ENCODE measurements around the gene IL22.
A peak's percentile ranks its signal among the peaks of the same experiment; 100 is the strongest.
"Not testable (repeated sequence)": the region's sequence is repeated elsewhere in the genome, so short reads cannot be mapped to it uniquely, and the experiment has no call there.

Gene IL22

DNA sequence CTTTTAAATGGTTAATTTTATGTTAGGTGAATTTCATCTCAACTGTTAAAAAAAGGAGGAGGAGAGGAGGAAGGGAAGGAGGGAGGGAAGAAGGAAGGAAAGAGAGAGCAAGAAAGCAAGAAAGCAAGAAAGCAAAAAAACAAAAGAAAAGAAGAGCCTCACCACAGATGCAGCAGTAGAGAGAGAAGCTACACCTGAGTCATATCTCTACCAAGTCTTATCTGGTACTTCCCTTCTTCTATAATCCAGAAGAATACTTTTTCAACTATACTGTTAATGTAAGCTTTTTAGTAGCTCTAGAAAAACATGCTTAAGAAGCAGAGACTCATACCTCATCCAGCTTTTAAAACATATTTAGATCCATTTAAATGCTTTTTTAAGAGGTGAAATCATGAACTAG lies 22.2 kb downstream of the IL22 start:
- no peak for DNase-seq (ENCODE audit: low read depth in 1 of 2, low spot score in 1 of 2)

DNA sequence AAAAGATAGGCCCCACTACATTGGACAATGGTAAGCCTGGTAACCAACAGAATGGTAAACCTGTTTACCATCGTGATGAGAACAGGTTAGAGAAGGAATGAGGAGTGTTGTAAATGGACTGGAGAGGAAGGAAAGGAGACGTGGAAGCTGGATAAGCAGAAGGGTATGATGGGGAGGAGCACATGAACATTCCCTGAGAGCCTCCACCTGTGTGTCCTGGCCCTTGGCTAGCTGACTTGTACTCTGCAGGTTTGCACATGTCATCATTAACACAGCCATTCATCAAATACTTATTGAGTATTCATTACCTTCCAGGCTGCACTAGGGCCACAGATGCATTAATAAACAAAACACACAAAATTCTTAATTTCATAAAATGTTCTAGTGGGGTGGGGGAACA lies 23.4 kb downstream of the IL22 start:
- no peak for DNase-seq (ENCODE audit: low read depth in 1 of 2, low spot score in 1 of 2)

DNA sequence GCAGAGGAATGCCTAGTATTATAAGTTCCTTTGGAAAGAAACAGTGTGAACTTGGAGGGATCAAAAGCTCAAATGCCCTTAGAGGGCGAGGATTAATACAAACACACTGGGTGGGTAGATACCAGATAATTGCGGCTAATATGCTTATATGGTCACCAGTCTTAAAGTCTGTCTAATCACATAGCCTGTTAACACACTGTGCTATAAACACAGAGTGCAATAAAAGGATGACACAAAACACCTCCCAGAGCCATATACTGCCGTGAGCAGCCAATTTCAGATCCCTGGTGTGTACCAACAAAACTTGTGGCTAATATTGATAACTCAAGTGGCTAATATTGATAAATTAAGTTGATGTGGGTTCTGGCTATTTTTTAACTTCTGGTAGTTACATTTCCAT lies 26.0 kb downstream of the IL22 start:
- no peak for DNase-seq (ENCODE audit: low read depth in 1 of 2, low spot score in 1 of 2)

DNA sequence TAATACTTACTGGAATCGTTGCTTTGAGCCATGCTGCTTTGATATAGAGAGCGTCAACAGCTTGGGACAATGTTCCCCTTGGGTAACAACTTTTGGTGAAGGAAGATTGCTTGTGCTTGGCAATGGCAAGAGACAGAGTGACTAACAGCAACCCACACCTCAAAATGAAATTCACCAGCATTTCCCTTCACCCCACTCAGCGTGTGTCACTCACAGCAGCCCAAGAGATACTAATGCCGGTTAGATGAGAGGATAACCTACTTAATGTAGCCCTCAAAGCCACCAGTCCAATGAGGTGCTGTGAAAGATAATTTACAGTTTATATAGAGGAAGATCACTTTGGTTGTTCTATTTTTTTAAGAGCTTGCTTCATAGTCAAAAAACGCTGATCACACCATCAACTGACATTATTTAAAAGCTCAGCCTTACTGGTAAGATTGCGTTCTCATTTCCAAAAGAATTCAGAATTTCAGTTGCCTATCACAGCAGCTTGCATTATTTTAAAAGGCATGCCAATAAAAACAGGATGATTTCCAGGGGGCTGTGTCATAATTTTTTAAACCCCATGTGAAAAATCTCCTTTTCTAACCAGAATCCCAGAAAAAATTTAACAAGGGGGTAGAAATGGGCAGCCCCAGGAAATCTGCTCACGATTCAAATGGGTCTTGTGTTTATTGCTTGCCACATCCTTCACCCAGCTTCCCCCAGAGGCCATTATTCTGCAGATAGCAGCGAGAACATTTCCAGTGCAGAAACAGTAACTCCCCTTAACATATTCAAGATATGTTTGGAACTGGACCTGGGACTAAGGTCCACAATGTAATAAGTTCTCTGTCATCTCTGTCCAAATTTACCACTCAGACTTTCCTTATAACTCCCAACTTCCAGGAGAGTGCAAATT lies 27.6 kb downstream of the IL22 start, which contains the start of gene IL26:
TSS of gene IL26 (minus strand) at position 235 of the 901 bp plus-strand sequence. CDS start at position 181, 54 bp downstream.
- DNase-seq (ENCODE audit: low read depth in 1 of 2, low spot score in 1 of 2): no peak

DNA sequence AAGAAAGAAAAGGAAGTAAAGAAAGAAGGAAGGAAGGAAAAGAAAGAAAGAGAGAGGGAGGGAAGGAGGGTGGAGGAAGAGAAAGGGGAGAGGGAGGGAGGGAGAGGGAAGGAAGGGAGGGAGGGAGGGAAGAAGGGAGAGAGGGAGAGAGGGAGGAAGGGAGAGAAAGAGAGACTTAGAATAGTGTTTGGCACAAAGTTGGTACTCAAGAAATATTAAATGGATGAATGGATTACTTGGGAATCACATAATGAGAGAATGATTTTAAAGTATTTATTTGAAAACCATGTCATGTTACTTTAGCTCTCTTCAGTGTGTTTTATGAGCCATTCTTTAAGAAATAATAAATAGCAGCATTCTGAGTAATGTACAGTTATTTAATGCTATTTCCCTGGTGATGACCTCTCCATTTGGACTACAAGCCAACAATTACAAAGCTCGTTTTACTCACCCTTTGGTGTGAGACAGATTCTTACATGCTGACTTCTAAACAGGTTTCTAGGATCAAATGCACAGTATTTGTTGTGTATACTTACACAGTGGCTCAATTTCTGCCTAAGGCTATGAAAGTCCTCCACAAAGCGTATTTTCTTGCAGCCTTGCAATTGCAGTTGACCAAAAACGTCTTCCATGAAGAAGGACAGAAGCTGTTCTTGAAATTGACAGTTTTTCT lies 28.7 kb downstream of the IL22 start:
- no peak for DNase-seq (ENCODE audit: low read depth in 1 of 2, low spot score in 1 of 2)

DNA sequence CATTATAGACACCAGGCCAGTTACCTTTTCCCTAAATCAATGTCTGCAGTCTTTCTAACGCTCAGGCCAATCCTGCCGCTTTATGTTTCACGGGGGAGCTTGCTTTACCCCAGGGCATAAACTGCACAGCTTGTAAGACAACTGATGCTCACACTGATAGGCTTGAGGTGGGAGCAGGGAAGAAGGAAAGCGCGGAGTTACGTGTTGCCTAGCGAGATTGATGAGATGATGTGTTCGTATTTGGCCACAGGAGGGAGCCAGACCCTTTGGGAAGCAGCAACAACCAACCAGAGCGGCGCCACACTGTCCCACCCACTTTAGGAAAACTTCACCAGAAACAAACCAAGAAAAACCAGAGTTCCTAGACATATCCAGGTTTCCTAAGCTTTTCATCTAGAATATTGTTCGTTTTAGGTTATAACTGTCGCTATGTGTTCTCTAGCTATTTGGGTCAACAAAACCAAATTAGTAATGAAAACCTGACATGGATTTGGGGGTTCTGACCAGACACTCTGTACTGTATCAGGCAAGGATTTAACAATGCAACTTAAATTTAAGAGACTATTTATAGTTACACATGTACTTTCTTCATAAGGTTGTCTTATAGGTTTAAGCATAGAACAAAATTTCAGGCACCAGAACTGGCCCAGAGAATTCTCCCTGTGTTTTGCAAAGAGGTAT lies 30.2 kb downstream of the IL22 start:
- peak; percentile 37 for DNase-seq (ENCODE audit: low read depth in 1 of 2, low spot score in 1 of 2)

DNA sequence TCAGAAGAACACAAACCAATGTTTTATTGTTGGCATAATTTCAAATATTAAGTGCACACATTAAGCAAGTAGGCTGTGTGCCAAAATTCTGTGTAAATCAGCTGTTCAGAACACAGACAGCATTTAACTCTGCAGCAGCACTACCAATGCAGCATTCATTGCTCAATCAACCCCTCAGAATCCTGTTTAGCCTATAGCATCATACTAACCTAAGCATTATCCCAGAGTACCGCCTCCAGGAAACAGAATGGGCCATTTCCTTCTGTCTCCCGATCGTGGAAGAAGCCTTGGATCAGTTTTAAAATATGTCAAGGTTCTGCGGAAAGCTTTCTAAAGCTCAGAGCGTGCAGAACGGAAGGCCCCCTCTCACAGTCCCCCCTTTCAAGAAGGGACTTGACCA lies 31.1 kb downstream of the IL22 start:
- no peak for DNase-seq (ENCODE audit: low read depth in 1 of 2, low spot score in 1 of 2)

DNA sequence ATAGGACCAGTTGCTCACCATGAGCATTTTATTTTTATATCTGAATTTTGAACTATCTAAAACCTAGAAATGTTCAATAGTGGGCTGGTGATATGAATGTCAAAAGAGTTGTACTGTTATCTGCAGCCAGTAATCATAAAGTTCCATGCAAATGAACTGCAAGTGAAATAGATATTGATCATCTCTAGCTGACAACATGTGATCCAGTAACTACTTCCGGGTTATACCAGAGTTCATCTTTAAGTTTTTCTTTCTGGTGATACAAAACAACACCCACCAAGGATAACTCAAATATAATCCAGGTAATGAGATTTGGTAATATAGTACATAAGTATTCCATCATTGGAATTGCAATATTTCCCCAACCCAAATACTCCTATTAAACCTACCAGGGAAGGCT lies 31.9 kb downstream of the IL22 start:
- no peak for DNase-seq (ENCODE audit: low read depth in 1 of 2, low spot score in 1 of 2)

DNA sequence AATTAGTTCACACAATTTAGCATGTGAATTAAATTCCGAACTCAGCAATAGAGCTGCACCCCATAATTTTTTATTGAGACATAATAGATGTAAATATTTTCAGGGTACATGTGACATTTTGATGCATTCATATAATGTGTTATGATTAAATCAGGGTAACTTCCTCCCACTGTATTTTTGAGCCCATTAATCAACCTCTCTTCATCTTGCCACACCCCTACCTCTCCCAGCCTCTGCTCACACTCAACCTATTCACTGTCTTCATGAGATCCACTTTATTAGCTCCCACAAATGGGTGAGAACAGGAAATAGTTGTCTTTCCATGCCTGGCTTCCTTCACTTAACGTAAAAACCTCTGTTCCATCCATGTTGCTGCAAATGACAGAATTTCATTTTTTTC lies 42.5 kb downstream of the IL22 start:
- DNase-seq (ENCODE audit: low read depth in 1 of 2, low spot score in 1 of 2): no peak

DNA sequence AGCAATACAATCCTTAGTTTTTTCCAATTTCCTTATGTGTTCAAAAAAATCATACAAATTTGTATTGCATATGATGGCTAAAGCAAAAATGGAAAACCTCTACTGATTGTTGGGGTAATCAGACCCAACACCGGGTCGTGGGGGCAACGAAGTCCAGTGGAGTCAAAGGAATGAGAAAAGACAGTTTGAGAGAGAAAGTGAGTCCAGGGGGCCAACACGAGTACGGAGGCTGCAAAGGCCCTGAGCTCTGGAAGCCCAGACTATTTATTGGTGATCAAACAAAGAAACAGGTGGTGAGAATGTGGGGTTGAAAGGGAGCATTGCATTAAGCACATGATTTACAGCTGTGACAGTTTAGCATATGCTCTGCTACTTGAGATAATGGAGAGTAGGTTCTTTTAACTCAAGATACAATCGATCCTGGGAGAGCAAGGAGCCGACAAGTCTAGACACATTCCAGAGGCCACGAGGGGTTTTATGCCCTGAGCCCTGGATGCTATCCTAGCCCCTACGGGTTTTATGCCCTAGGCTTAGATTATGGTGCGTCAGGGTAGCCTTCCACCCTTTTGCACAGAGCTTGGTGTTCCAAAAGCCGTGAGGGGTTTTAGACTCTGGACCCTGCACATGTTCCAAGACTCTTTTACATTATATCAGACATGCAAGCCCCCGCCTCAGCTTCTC lies 44.2 kb downstream of the IL22 start:
- not testable (repeated sequence) for DNase-seq (ENCODE audit: low read depth in 1 of 2, low spot score in 1 of 2)

DNA sequence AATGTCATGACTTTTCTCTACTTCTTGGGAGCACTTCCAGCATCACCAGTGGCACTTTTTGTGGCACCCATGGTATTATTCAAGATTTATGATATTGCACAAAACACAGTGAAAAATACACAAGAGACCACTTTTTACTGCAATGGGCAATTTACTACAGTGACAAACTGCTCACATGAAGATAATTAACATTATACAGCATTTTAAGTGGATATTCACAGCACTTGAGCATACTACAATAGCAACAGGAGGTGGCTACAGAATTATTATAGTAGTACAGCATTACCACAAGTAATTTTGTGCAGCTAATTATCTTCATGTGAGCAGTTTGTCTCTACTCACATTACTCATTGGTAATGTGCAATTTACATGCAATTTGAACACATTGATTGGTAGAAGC lies 46.1 kb downstream of the IL22 start:
- DNase-seq (ENCODE audit: low read depth in 1 of 2, low spot score in 1 of 2): no peak

DNA sequence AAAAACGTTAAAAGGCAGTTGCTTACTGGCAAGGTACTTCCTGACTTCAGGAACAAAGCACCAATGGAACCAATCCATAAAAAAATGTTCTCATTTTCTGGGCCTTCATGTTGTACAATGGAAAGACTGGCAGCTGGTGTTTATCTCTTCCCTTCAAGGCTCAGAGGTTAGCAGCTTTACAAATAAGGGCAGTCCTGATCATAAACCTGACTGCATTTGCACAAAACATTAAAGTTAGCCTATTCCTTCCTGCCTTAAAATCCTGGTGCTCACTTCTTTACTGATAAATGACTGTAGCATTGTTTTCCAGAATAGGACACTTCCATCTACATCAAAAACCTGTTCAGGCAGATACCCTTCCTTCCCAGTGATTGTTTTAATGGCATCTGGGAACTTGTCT lies 47.0 kb downstream of the IL22 start:
- DNase-seq (ENCODE audit: low read depth in 1 of 2, low spot score in 1 of 2): no peak

DNA sequence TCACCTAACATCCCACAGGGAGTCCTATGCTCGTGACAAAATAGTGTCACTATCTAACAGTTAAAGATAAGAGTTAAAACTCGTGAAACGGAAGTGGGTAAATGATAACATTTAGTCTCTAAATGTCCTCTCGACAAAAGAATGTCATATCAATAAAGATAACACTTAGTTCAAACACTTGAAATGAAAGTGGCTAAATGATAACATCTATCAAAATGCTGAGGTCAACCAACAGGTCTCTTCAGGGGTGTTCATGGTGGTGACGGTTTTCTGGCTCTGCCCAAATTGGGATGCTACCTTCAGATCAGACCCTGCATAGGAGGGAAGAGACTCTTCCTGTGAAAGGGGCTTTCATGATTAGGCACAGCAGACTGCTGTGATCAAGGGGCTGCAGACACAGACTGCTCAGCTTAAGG lies 49.9 kb downstream of the IL22 start:
- no peak for DNase-seq (ENCODE audit: low read depth in 1 of 2, low spot score in 1 of 2)

DNA sequence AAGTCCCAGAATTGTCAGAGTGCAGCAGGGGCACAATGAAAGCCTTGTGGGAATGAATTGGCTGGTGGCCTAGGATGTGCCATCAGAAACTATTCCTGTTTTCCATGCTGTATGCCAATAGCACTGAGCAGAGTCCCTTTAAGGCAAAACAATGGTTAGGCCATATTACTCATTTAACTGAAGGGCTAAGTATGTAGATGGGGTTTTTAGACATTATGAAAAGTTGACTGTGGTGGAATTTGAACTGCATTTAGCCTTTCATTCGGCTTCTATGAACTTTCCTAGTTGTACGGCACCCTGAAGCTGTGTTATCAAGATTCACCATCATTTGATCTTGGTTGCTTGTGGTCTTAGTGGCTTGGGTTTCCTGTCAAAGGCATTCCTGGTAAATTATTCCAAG lies 52.5 kb downstream of the IL22 start:
- no peak for DNase-seq (ENCODE audit: low read depth in 1 of 2, low spot score in 1 of 2)

DNA sequence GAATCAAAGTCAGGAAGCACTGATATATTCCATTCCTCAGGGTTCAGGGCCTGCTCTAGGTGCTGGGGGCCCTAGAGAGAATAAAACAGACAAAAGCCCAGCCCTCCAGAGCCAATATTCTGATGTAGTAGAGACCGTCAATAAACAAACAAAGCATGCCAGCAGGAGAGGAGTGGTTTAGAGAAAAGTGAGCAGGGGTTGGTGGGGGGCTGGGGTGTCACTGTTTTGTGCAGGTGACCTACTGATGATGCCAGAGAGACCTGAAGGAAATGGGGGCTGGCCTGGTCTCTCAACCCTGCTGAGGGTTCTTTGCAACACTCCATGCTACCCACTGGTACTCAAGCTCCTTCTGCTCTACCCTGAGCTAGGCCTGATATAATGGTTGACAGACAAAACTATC lies 54.3 kb downstream of the IL22 start:
- no peak for DNase-seq (ENCODE audit: low read depth in 1 of 2, low spot score in 1 of 2)

DNA sequence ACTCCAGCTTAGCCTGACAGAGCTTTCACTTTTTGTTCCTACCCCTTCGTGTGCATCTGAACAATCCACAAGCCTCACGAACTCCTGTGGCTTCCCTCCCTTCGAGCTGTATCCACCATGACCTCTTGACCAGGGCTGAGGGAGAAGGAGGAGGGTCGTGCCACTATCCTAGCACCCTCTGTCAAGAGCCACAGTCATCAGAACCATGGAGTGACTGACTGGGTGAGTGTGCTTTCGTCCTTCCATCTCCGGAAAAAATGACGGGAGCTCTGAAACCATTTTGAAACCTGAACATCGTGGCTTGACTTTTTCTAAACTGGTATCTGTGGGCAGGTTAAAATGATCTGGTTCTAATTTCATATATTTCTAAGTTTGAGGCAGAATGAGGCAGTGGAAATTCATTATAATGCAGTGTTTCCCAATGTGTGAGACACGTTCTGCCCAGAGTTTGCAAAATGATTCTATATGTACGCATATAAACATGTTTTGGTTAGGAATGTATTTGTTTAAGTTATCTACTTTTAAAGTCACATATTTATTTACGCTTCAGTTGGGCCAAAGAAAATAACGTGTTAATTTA lies 54.8 kb downstream of the IL22 start:
- DNase-seq (ENCODE audit: low read depth in 1 of 2, low spot score in 1 of 2): no peak
